Neural cell (in vitro differentiated cells): ENCODE results near the gene PTPRT. TPM values are rescaled to one million over a fixed set of nuclear protein-coding genes. Genes with fewer than 3 reads are reported as not detected.
A peak's percentile ranks its signal among the peaks of the same experiment; 100 is the strongest.

Experiments used
- H2AFZ ChIP-seq: fragments of 200-600, 300-800 bp; sonication (generic), shearing (Covaris generic); 2 replicates; pipeline ENCODE4 v1.6.0; 2014; ENCODE audit warnings: low read depth, mild to moderate bottlenecking, antibody characterized with exemption, low read length, moderate library complexity
- H3F3A ChIP-seq: fragments of 200-600 bp; shearing (Covaris generic); 2 replicates; pipeline ENCODE4 v1.6.1; 2016; ENCODE audit warnings: mild to moderate bottlenecking, moderate library complexity, mixed read lengths, antibody characterized with exemption, low read length; ENCODE audit not compliant: insufficient read depth, poor library complexity, severe bottlenecking
- H3K27ac ChIP-seq: fragments of 200-600, 300-800 bp; sonication (generic), shearing (Covaris generic); 2 replicates; pipeline ENCODE4 v1.5.1; 2014; ENCODE audit warnings: mild to moderate bottlenecking, low read length, moderate library complexity
- H3K27me3 ChIP-seq: fragments of 300-800, 200-600 bp; sonication (generic), shearing (Covaris generic); 2 replicates; pipeline ENCODE4 v1.6.0; 2014; ENCODE audit warnings: mild to moderate bottlenecking, low read depth, low read length, moderate library complexity; ENCODE audit not compliant: insufficient read depth
- H3K36me3 ChIP-seq: fragments of 300-800, 200-600 bp; sonication (generic), shearing (Covaris generic); 2 replicates; pipeline ENCODE4 v1.5.1; 2014; ENCODE audit warnings: mild to moderate bottlenecking, antibody characterized with exemption, low read length, moderate library complexity; ENCODE audit not compliant: insufficient read depth
- H3K4me2 ChIP-seq: fragments of 300-800, 200-600 bp; sonication (generic), shearing (Covaris generic); 2 replicates; pipeline ENCODE4 v1.6.0; 2014; ENCODE audit warnings: mild to moderate bottlenecking, low read length
- H3K4me3 ChIP-seq: fragments of 300-800, 200-600 bp; sonication (generic), shearing (Covaris generic); 2 replicates; pipeline ENCODE4 v1.5.1; 2014; ENCODE audit warnings: mild to moderate bottlenecking, low read length, moderate library complexity
- H3K79me2 ChIP-seq: fragments of 200-600 bp; shearing (Covaris generic); replicated peaks from 2 replicates; pipeline ENCODE4 v1.6.0; 2014; ENCODE audit warnings: mild to moderate bottlenecking, low read length, moderate library complexity; ENCODE audit not compliant: insufficient read depth
- H3K9ac ChIP-seq: fragments of 300-800, 200-600 bp; sonication (generic), shearing (Covaris generic); 2 replicates; pipeline ENCODE4 v1.6.1; 2016; ENCODE audit warnings: mild to moderate bottlenecking, low read length, mixed read lengths
- H3K9me2 ChIP-seq: fragments of 200-600 bp; shearing (Covaris generic); 2 replicates; pipeline ENCODE4 v1.6.1; 2016; ENCODE audit warnings: mild to moderate bottlenecking, low read length, mixed read lengths; ENCODE audit not compliant: insufficient read depth
- H3K9me3 ChIP-seq: fragments of 200-600, 300-800 bp; sonication (generic), shearing (Covaris generic); 2 replicates; pipeline ENCODE4 v1.6.1; 2016; ENCODE audit warnings: mild to moderate bottlenecking, mixed run types, low read length, moderate library complexity, mixed read lengths
- H4K20me1 ChIP-seq: fragments of 200-600 bp; shearing (Covaris generic); 2 replicates; pipeline ENCODE4 v1.6.1; 2016; ENCODE audit warnings: mild to moderate bottlenecking, mixed run types; ENCODE audit not compliant: insufficient read depth
- EP300 ChIP-seq: fragments of 450-650 bp; conservative IDR thresholded peaks from 2 replicates; pipeline ENCODE4 v1.6.1; 2014; ENCODE audit warnings: antibody characterized with exemption, mild to moderate bottlenecking, moderate library complexity; ENCODE audit not compliant: poor library complexity, severe bottlenecking
- EZH2 ChIP-seq: fragments of 200-600, 300-800 bp; shearing (Covaris generic), sonication (generic); IDR thresholded peaks from 2 replicates; pipeline ENCODE4 v1.6.1; 2014; ENCODE audit warnings: antibody characterized with exemption, low read length, borderline replicate concordance, mild to moderate bottlenecking; ENCODE audit not compliant: insufficient read depth, poor library complexity, severe bottlenecking
- MXI1 ChIP-seq: fragments of 450-650 bp; conservative IDR thresholded peaks from 2 replicates; pipeline ENCODE4 v1.6.1; 2014; ENCODE audit warnings: antibody characterized with exemption, mild to moderate bottlenecking; ENCODE audit not compliant: poor library complexity, severe bottlenecking
- POLR2AphosphoS5 ChIP-seq: IDR thresholded peaks from 2 replicates; pipeline ENCODE4 v1.6.1; 2012
- RAD21 ChIP-seq: fragments of 450-650 bp; conservative IDR thresholded peaks from 2 replicates; pipeline ENCODE4 v1.6.1; 2014; ENCODE audit warnings: antibody characterized with exemption, mild to moderate bottlenecking, moderate library complexity
- SMC3 ChIP-seq: fragments of 450-650 bp; conservative IDR thresholded peaks from 2 replicates; pipeline ENCODE4 v1.6.1; 2014; ENCODE audit warnings: antibody characterized with exemption, mild to moderate bottlenecking, moderate library complexity; ENCODE audit not compliant: poor library complexity
- TAF1 ChIP-seq: IDR thresholded peaks from 2 replicates; pipeline ENCODE4 v1.6.1; 2012; ENCODE audit warnings: low read depth
- polyA plus RNA-seq: library from polyadenylated mRNA; depleted of rRNA; stranded (reverse); fragments of >200 nt; gene quantifications from 2 replicates; pipeline ENCODE4 v1.2.3, GENCODE V29; 2014
- TF ChIP-seq, protein P1 (sequence below): fragments of 450-650 bp; IDR thresholded peaks from 2 replicates; pipeline ENCODE4 v1.5.1; 2014; ENCODE audit warnings: antibody characterized with exemption, mild to moderate bottlenecking, moderate library complexity; ENCODE audit not compliant: poor library complexity, severe bottlenecking
- TF ChIP-seq, protein P2 (sequence below): IDR thresholded peaks from 2 replicates; pipeline ENCODE4 v1.6.1; 2012; ENCODE audit warnings: borderline replicate concordance

PTPRT gene
- polyA plus RNA-seq, 1 donor from 2014 or later = 9.2 TPM

DNA sequence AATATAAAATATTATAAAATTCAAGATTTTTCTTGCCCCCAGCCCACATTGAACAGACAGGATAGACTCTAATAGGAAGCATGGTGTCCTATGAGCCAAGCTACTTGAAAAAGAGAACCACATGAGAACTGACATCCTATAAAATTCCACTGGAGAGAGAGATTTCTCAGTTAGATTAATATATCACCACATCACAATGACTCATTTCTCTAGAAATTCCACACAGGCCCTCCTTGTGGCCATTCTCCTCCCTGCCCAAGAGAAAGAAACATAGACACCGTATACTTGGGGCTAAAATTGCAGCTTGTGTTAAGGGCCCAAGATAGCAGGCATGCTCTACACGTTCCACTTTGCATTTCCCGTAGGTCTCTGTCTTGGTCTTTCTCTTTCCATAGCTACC is 481.4 kb downstream of the PTPRT start:
- H3K9me2 ChIP-seq = no peaks in the 10 kb centered on the region
- no peaks in the 10 kb centered on the region for H3K36me3 ChIP-seq
- H4K20me1 ChIP-seq = no peaks in the 10 kb centered on the region
- no peak overlapping the region for H2AFZ ChIP-seq
- H3F3A ChIP-seq = no peaks in the 10 kb centered on the region
- no peaks in the 10 kb centered on the region for H3K79me2 ChIP-seq
- H3K9ac ChIP-seq = no peak overlapping the region
- no peak overlapping the region for H3K27ac ChIP-seq
- H3K27me3 ChIP-seq = no peaks in the 10 kb centered on the region
- H3K4me2 ChIP-seq = no peak overlapping the region
- H3K9me3 ChIP-seq = peaks cover 13% of the 10 kb centered on the region
- H3K4me3 ChIP-seq = no peak overlapping the region
- TF ChIP-seq EZH2 = no peak
- no peak for TF ChIP-seq TAF1
- TF ChIP-seq RAD21 = no peak
- TF ChIP-seq SMC3 = no peak

DNA sequence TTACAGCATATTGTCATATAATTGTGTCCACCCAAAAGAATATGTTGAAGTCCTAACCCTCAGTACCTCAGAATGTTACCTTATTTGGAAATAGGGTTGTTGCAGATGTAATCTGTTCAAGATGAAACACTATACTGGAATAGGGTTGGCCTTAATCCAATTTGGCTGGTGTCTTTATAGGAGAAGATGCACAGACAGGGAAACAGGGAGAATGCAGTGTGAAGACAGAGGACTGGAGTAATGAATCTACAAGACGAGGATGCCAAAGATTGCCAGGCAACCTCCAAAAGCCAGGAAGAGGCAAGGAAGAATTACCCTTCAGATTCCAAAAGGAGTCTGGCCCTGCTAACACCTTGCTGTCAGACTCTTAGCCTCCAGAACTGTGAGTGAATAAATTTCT is 482.9 kb downstream of the PTPRT start:
- Histone ChIP-seq H3K9ac (no peak overlapping the region), H4K20me1 (no peaks in the 10 kb centered on the region), H3K27ac (no peak overlapping the region), H3F3A (no peaks in the 10 kb centered on the region), H3K4me2 (no peak overlapping the region), H3K4me3 (no peak overlapping the region), H3K9me3 (peaks cover 13% of the 10 kb centered on the region), H2AFZ (no peak overlapping the region), H3K9me2 (no peaks in the 10 kb centered on the region), H3K79me2 (no peaks in the 10 kb centered on the region), H3K36me3 (no peaks in the 10 kb centered on the region), H3K27me3 (no peaks in the 10 kb centered on the region)
- TF ChIP-seq POLR2AphosphoS5 (no peak), RAD21 (no peak), TAF1 (no peak), MXI1 (no peak), SMC3 (no peak)
- TF ChIP-seq, protein P1, sequence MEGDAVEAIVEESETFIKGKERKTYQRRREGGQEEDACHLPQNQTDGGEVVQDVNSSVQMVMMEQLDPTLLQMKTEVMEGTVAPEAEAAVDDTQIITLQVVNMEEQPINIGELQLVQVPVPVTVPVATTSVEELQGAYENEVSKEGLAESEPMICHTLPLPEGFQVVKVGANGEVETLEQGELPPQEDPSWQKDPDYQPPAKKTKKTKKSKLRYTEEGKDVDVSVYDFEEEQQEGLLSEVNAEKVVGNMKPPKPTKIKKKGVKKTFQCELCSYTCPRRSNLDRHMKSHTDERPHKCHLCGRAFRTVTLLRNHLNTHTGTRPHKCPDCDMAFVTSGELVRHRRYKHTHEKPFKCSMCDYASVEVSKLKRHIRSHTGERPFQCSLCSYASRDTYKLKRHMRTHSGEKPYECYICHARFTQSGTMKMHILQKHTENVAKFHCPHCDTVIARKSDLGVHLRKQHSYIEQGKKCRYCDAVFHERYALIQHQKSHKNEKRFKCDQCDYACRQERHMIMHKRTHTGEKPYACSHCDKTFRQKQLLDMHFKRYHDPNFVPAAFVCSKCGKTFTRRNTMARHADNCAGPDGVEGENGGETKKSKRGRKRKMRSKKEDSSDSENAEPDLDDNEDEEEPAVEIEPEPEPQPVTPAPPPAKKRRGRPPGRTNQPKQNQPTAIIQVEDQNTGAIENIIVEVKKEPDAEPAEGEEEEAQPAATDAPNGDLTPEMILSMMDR = no peak
- TF ChIP-seq, protein P2, sequence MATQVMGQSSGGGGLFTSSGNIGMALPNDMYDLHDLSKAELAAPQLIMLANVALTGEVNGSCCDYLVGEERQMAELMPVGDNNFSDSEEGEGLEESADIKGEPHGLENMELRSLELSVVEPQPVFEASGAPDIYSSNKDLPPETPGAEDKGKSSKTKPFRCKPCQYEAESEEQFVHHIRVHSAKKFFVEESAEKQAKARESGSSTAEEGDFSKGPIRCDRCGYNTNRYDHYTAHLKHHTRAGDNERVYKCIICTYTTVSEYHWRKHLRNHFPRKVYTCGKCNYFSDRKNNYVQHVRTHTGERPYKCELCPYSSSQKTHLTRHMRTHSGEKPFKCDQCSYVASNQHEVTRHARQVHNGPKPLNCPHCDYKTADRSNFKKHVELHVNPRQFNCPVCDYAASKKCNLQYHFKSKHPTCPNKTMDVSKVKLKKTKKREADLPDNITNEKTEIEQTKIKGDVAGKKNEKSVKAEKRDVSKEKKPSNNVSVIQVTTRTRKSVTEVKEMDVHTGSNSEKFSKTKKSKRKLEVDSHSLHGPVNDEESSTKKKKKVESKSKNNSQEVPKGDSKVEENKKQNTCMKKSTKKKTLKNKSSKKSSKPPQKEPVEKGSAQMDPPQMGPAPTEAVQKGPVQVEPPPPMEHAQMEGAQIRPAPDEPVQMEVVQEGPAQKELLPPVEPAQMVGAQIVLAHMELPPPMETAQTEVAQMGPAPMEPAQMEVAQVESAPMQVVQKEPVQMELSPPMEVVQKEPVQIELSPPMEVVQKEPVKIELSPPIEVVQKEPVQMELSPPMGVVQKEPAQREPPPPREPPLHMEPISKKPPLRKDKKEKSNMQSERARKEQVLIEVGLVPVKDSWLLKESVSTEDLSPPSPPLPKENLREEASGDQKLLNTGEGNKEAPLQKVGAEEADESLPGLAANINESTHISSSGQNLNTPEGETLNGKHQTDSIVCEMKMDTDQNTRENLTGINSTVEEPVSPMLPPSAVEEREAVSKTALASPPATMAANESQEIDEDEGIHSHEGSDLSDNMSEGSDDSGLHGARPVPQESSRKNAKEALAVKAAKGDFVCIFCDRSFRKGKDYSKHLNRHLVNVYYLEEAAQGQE = no peak

DNA sequence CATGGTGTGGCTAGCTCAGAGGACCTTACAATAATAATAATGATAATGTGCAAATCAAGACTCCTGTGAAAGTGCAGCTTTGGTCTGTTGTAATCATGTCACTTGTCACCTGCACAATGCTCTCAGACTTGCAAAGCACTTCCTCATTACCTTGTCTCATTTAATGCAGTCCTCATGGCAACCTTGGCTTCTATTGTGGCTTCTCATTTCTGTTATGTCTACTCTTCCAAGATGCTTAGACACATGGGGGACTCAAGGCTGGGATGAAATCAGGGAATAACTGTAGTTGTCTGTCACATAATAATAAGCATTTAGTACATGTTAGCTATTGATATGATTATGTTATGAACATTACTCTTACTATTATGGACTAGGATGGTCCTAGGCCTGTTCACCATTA is 484.2 kb downstream of the PTPRT start:
- Histone ChIP-seq H3K27me3 (no peaks in the 10 kb centered on the region), H3K79me2 (no peaks in the 10 kb centered on the region), H3K9me3 (peaks cover 9% of the 10 kb centered on the region), H3K9me2 (no peaks in the 10 kb centered on the region), H3K4me2 (no peak overlapping the region), H3K36me3 (no peaks in the 10 kb centered on the region), H2AFZ (no peak overlapping the region), H3K4me3 (no peak overlapping the region), H3K27ac (peak overlapping the region; percentile 30), H3F3A (no peaks in the 10 kb centered on the region), H4K20me1 (no peaks in the 10 kb centered on the region), H3K9ac (no peak overlapping the region)
- TF ChIP-seq RAD21 = peak; percentile 52
- peak; percentile 43 for TF ChIP-seq MXI1
- no peak for TF ChIP-seq TAF1
- peak; percentile 15 for TF ChIP-seq SMC3
- TF ChIP-seq EP300 = peak; percentile 97
- TF ChIP-seq POLR2AphosphoS5 = peak; percentile 99
- TF ChIP-seq, protein P2 = peak; percentile 97
- TF ChIP-seq, protein P1 = no peak
- TF ChIP-seq EZH2 = no peak
